T-cell (primary cell): Measurements from ENCODE around the gene RPL18. TPM values are rescaled to one million over a fixed set of nuclear protein-coding genes. Genes with fewer than 3 reads are reported as not detected.

Source experiments
- ATAC-seq, 4 experiments: fragments of 200-7000 bp in 3 of 4; fragments of 150-1000 bp in 1 of 4; cut with Tn5 transposase; replicated peaks in 1 of 4; 1 replicate in 3 of 4; 2 replicates in 1 of 4; pipeline ENCODE4 v1.10.0; 2021; ENCODE audit warnings: moderate library complexity in 3 of 4, mild to moderate bottlenecking in 2 of 4, moderate number of reproducible peaks in 1 of 4
- CTCF ChIA-PET, 2 donors: fragments of 300-600 bp; sonication (Branson Sonifier 250); formaldehyde crosslinking; loops; one replicate each; lab custom pipeline; 2022; ENCODE audit warnings: antibody characterized with exemption in 2 of 2; lab: Charles Lee
- POLR2A ChIA-PET, 2 donors: fragments of 300-600 bp; sonication (Branson Sonifier 250); formaldehyde crosslinking; loops; one replicate each; lab custom pipeline; 2022; ENCODE audit warnings: antibody characterized with exemption in 2 of 2; lab: Charles Lee
- DNase-seq, 35 experiments: peaks; one replicate each; pipeline versions ENCODE4 v3.0.0 to v3.0.0-alpha.2; 2013 to 2023
- H3K27ac ChIP-seq: one replicate; pipeline ENCODE4 v1.5.1; 2013; ENCODE audit warnings: low read length
- H3K27me3 ChIP-seq, 2 experiments: replicated peaks in 1 of 2; 1 replicate in 1 of 2; 2 replicates in 1 of 2; pipeline versions ENCODE4 v1.6.1 to v1.7.0; 2013; ENCODE audit warnings: low read length in 1 of 2, mixed read lengths in 1 of 2; ENCODE audit not compliant: control insufficient read depth in 2 of 2, insufficient read depth in 2 of 2; ENCODE audit errors: extremely low read depth in 1 of 2
- H3K36me3 ChIP-seq, 2 donors: 1 replicate in 1 of 2; 2 replicates in 1 of 2; pipeline versions ENCODE4 v1.6.1 to v1.7.0; 2013; ENCODE audit warnings: low read length in 1 of 2; ENCODE audit not compliant: control insufficient read depth in 2 of 2, insufficient read depth in 1 of 2; ENCODE audit errors: extremely low read depth in 1 of 2
- H3K4me1 ChIP-seq, 2 experiments: 1 replicate in 1 of 2; 2 replicates in 1 of 2; pipeline versions ENCODE4 v1.6.1 to v1.7.0; 2013; ENCODE audit warnings: low read length in 2 of 2, mixed read lengths in 1 of 2; ENCODE audit not compliant: insufficient read depth in 2 of 2, control insufficient read depth in 1 of 2; ENCODE audit errors: extremely low read depth in 1 of 2
- H3K4me3 ChIP-seq, 2 donors: 1 replicate in 1 of 2; 2 replicates in 1 of 2; pipeline versions ENCODE4 v1.5.1 to v1.7.0; 2013; ENCODE audit warnings: mild to moderate bottlenecking in 2 of 2, low read length in 1 of 2, moderate library complexity in 1 of 2; ENCODE audit not compliant: control insufficient read depth in 1 of 2; ENCODE audit errors: extremely low read depth in 1 of 2
- H3K9me3 ChIP-seq: 2 replicates; pipeline ENCODE4 v1.7.0; 2013
- H3K27ac Mint-ChIP-seq, 2 donors: one replicate each; pipeline ENCODE4 v1.8.0; 2020 to 2021; ENCODE audit warnings: mild to moderate bottlenecking in 2 of 2, mixed read lengths in 2 of 2
- H3K27me3 Mint-ChIP-seq, 2 donors: one replicate each; pipeline ENCODE4 v1.8.0; 2021 to 2022; ENCODE audit warnings: mixed read lengths in 2 of 2
- H3K36me3 Mint-ChIP-seq: one replicate; pipeline ENCODE4 v1.8.0; 2021; ENCODE audit warnings: mixed read lengths
- H3K4me1 Mint-ChIP-seq, 3 donors: one replicate each; pipeline ENCODE4 v1.8.0; 2020 to 2022; ENCODE audit warnings: mixed read lengths in 3 of 3, mild to moderate bottlenecking in 1 of 3
- H3K4me3 Mint-ChIP-seq, 3 donors: one replicate each; pipeline ENCODE4 v1.8.0; 2020 to 2022; ENCODE audit warnings: mild to moderate bottlenecking in 3 of 3, mixed read lengths in 3 of 3, moderate library complexity in 3 of 3
- H3K9me3 Mint-ChIP-seq, 3 donors: one replicate each; pipeline ENCODE4 v1.8.0; 2020 to 2022; ENCODE audit warnings: mixed read lengths in 3 of 3
- WGBS: methylation state at CpG from one replicate; pipeline ENCODE4 v1.1.5; 2013; ENCODE audit warnings: missing lambda C conversion rate; ENCODE audit not compliant: insufficient coverage; 5-methylcytosine and 5-hydroxymethylcytosine counted together
- total RNA-seq, 35 experiments: library from RNA in 6 of 35; stranded (reverse) in 6 of 35; fragments of 120-200 nt in 1 of 35; gene quantifications; one replicate each; pipeline versions ENCODE4 v1.2.1 to v1.2.4 and lab custom pipeline; 2013 to 2026

RPL18 gene
- total RNA-seq, 5 donors from 2014 or later (not counting 1 experiment from before 2014, with no cell fraction given): 2,370 to 2,784 (median 2,662) TPM

GRCh38 chr19:48624791-48625723 lies 6.1 kb upstream of the RPL18 start:
- H3K4me3 Mint-ChIP-seq: peak overlapping the region; percentile 13 to 78 (median 32)
- no peaks in the 10 kb centered on the region for H3K9me3 ChIP-seq
- peaks cover 11 to 13% of the 10 kb centered on the region in 2 donors for H3K36me3 ChIP-seq
- H3K4me1 Mint-ChIP-seq: peaks cover 30 to 47% (median 43%) of the 10 kb centered on the region in 3 donors
- H3K27ac ChIP-seq: peak overlapping the region; percentile 66
- H3K27me3 Mint-ChIP-seq: no peaks in the 10 kb centered on the region
- H3K4me1 ChIP-seq: peaks cover 12 to 50% of the 10 kb centered on the region in 2 experiments
- CTCF ChIA-PET: no interaction called here
- H3K27me3 ChIP-seq: no peaks in the 10 kb centered on the region
- 73% methylated on average over 11 of the region's 24 CpGs for WGBS
- POLR2A ChIA-PET: no interaction called here
- DNase-seq (no peak), ATAC-seq (no peak)
- H3K9me3 Mint-ChIP-seq: no peaks in the 10 kb centered on the region
- H3K36me3 Mint-ChIP-seq: peaks cover 18% of the 10 kb centered on the region
- H3K27ac Mint-ChIP-seq: peak overlapping the region; percentile 96
- peak overlapping the region in 1 of 2 donors; percentile 38 for H3K4me3 ChIP-seq

- Histone ChIP-seq H3K4me1 (peaks cover 12 to 54% of the 10 kb centered on the region in 2 experiments), H3K27ac (peak overlapping the region; percentile 66), H3K27me3 (no peaks in the 10 kb centered on the region), H3K9me3 (no peaks in the 10 kb centered on the region), H3K4me3 (peak overlapping the region; percentile 39 to 53), H3K36me3 (peaks cover 1 to 6% of the 10 kb centered on the region in 2 donors)
- peak overlapping the region; percentile 96 for H3K27ac Mint-ChIP-seq
- WGBS: under 1% methylated on average over 23 of the region's 40 CpGs
- peak overlapping the region; percentile 78 to 81 (median 79) for H3K4me3 Mint-ChIP-seq
- CTCF ChIA-PET: interaction anchor here in 1 of 2 donors (0.6 kb wide), 1 partner anchor 305 kb away, joined by 3 read pairs; no protein-coding TSS in a partner anchor
- no peaks in the 10 kb centered on the region for H3K9me3 Mint-ChIP-seq
- ATAC-seq (peak; percentile 74 to 79 (median 77)), DNase-seq (peak; percentile 77 to 97 (median 86))
- POLR2A ChIA-PET: no interaction called here
- H3K27me3 Mint-ChIP-seq: no peaks in the 10 kb centered on the region
- peaks cover 36 to 55% (median 49%) of the 10 kb centered on the region in 3 donors for H3K4me1 Mint-ChIP-seq
- H3K36me3 Mint-ChIP-seq: peaks cover 17% of the 10 kb centered on the region
Observed at GRCh38 chr19:48624067-48624594, 5.2 kb upstream of the RPL18 start.

- no peaks in the 10 kb centered on the region for H3K9me3 Mint-ChIP-seq
- H3K27me3 Mint-ChIP-seq: no peaks in the 10 kb centered on the region
- peak in 1 of 35 experiments; percentile 13 for DNase-seq
- no peak for ATAC-seq
- H3K27ac ChIP-seq: peak overlapping the region; percentile 42
- H3K27me3 ChIP-seq: peaks cover 0 to 2% of the 10 kb centered on the region in 2 experiments
- peak overlapping the region; percentile 78 to 81 (median 79) for H3K4me3 Mint-ChIP-seq
- H3K36me3 ChIP-seq: peaks cover 0 to under 1% of the 10 kb centered on the region in 2 donors
- H3K27ac Mint-ChIP-seq: peak overlapping the region; percentile 96
- CTCF ChIA-PET: interaction anchor here in 1 of 2 donors (0.6 to 0.7 kb wide), 2 partner anchors 116 to 179 kb away, joined by 3 read pairs; no protein-coding TSS in a partner anchor
- POLR2A ChIA-PET: interaction anchor here in 1 of 2 donors (0.6 kb wide), 1 partner anchor 14 kb away, joined by 3 read pairs; no protein-coding TSS in a partner anchor
- peaks cover 19% of the 10 kb centered on the region for H3K36me3 Mint-ChIP-seq
- no peaks in the 10 kb centered on the region for H3K9me3 ChIP-seq
- H3K4me3 ChIP-seq: peak overlapping the region; percentile 1 to 53
- WGBS: 52% methylated on average over 7 of the region's 8 CpGs
- H3K4me1 ChIP-seq: peaks cover 12 to 55% of the 10 kb centered on the region in 2 experiments
- H3K4me1 Mint-ChIP-seq: peaks cover 40 to 58% (median 51%) of the 10 kb centered on the region in 3 donors
Observed at GRCh38 chr19:48623556-48624066, 4.6 kb upstream of the RPL18 start.

- Mint-ChIP-seq H3K36me3 (peaks cover 36% of the 10 kb centered on the region), H3K27me3 (no peaks in the 10 kb centered on the region), H3K9me3 (no peaks in the 10 kb centered on the region), H3K27ac (peak overlapping the region; percentile 97 to 98), H3K4me1 (peaks cover 52 to 67% (median 58%) of the 10 kb centered on the region in 3 donors), H3K4me3 (peak overlapping the region; percentile 94 to 95 (median 95))
- H3K4me1 ChIP-seq: peaks cover 24 to 72% of the 10 kb centered on the region in 2 experiments
- peaks cover 0 to 2% of the 10 kb centered on the region in 2 experiments for H3K27me3 ChIP-seq
- POLR2A ChIA-PET: no interaction called here
- ATAC-seq (no peak), DNase-seq (no peak)
- peak overlapping the region; percentile 94 to 100 for H3K4me3 ChIP-seq
- H3K27ac ChIP-seq: peak overlapping the region; percentile 87
- 50% methylated on average over 4 of the region's 6 CpGs for WGBS
- no peaks in the 10 kb centered on the region for H3K9me3 ChIP-seq
- H3K36me3 ChIP-seq: peaks cover 18 to 29% of the 10 kb centered on the region in 2 donors
- CTCF ChIA-PET: interaction anchor here in 1 of 2 donors (0.6 to 1.2 kb wide), 4 partner anchors 15 to 374 kb away, joined by 3 to 6 read pairs (median 4); partner anchors contain the start of gene RUVBL2
Observed at GRCh38 chr19:48619692-48620585, 961 bp upstream of the RPL18 start.

- Mint-ChIP-seq H3K27me3 (no peaks in the 10 kb centered on the region), H3K4me3 (peak overlapping the region; percentile 94 to 95 (median 95)), H3K27ac (peak overlapping the region; percentile 97 to 98), H3K36me3 (peaks cover 32% of the 10 kb centered on the region), H3K4me1 (peaks cover 37 to 55% (median 46%) of the 10 kb centered on the region in 3 donors), H3K9me3 (no peaks in the 10 kb centered on the region)
- Histone ChIP-seq H3K27me3 (peaks cover 0 to 2% of the 10 kb centered on the region in 2 experiments), H3K36me3 (peaks cover 21 to 31% of the 10 kb centered on the region in 2 donors), H3K4me3 (peak overlapping the region; percentile 94 to 100), H3K4me1 (peaks cover 17 to 57% of the 10 kb centered on the region in 2 experiments), H3K9me3 (no peaks in the 10 kb centered on the region), H3K27ac (peak overlapping the region; percentile 87)
- ATAC-seq (no peak), DNase-seq (peak in 1 of 35 experiments; percentile 27)
- 2% methylated on average over 17 of the region's 18 CpGs for WGBS
- ChIA-PET POLR2A (interaction anchor here in 1 of 2 donors (0.6 kb wide), 1 partner anchor 116 kb away, joined by 4 read pairs; no protein-coding TSS in a partner anchor), CTCF (interaction anchor here in 1 of 2 donors (0.5 to 1.1 kb wide), 3 partner anchors 177 to 1957 kb away, joined by 3 read pairs; no protein-coding TSS in a partner anchor)
Observed at GRCh38 chr19:48618278-48618915, 581 bp downstream of the RPL18 start.
